ENCODE results near the gene MAFB.

Gene MAFB

DNA sequence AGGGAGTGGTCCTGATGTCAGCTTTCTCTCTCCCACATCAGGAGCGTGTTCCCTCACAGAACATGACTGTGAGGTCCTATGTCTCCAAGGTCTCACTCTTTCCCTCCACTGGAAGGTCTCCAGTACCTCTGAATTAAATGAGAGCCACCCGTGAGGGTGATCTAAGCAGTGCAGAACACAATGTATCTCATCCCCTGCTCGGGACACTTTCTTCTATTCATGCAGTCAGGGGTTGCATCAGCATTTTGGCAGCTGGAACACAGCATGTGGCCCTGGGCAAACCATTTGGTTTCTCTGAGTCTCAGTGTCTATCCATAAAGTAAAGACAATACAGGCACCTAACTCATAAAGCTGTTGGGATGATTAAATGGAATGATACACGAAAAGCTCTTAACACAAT, 34.2 kb downstream of the MAFB start:
- no peak for DNase-seq (ENCODE audit: low read depth)
- TF ChIP-seq, protein P1, sequence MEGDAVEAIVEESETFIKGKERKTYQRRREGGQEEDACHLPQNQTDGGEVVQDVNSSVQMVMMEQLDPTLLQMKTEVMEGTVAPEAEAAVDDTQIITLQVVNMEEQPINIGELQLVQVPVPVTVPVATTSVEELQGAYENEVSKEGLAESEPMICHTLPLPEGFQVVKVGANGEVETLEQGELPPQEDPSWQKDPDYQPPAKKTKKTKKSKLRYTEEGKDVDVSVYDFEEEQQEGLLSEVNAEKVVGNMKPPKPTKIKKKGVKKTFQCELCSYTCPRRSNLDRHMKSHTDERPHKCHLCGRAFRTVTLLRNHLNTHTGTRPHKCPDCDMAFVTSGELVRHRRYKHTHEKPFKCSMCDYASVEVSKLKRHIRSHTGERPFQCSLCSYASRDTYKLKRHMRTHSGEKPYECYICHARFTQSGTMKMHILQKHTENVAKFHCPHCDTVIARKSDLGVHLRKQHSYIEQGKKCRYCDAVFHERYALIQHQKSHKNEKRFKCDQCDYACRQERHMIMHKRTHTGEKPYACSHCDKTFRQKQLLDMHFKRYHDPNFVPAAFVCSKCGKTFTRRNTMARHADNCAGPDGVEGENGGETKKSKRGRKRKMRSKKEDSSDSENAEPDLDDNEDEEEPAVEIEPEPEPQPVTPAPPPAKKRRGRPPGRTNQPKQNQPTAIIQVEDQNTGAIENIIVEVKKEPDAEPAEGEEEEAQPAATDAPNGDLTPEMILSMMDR (IDR thresholded peaks at IDR 0.05; ENCODE audit: insufficient read depth, low read depth, low read length, missing control alignments), result no peak
- H3K4me3 ChIP-seq (ENCODE audit: low read depth, low read length), result no peak overlapping the region

DNA sequence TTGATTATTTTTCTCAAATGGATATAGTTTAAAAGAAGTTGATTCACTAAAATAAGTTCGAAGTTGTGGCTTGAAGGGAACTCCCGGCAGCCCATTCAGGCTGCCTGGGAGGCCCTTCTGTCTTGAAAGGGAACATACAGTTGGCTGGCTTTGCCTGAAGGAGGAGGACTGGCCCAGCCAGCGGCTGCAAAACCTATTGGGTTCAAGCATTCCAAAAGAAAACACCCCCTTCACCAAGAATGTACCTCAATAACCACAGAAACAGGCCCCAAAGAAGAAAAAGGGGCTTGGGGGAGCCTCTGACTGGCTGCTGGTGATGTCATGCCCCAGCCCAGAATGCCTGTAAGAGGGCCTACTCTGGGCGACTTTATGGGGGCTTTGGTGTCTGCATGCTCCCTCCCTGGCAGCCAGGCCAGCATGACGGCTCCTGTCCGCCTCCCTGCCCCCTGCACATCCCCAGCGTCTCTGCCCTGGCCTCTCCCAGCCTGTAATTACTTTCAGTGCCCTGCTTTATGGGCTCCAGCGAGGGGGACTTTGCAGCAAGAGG, 36.5 kb downstream of the MAFB start:
- TF ChIP-seq, protein P1 (IDR thresholded peaks at IDR 0.05; ENCODE audit: insufficient read depth, low read depth, low read length, missing control alignments), result no peak
- DNase-seq (ENCODE audit: low read depth), result no peak
- no peak overlapping the region for H3K4me3 ChIP-seq (ENCODE audit: low read depth, low read length)

DNA sequence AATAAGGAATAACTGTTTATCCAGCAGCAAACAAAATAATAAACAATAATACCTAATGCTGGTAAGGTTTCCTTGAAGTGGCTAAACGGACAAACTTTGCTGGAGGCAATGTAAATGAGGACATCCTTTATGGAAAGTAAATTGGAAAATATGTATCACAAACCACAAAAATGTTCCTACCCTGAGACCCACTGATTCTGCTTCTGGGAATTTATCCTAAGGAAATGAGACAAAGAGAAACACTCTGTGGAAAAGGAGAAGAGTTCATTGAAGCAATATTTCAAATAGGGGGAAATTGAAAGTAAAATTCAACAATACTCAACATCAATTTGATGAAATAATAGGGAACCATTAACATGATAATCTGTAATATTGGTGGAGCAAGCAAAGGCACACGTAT, 37.9 kb downstream of the MAFB start:
- no peak overlapping the region for H3K4me3 ChIP-seq (ENCODE audit: low read depth, low read length)
- TF ChIP-seq, protein P1 (IDR thresholded peaks at IDR 0.05; ENCODE audit: insufficient read depth, low read depth, low read length, missing control alignments), result no peak
- no peak for DNase-seq (ENCODE audit: low read depth)

DNA sequence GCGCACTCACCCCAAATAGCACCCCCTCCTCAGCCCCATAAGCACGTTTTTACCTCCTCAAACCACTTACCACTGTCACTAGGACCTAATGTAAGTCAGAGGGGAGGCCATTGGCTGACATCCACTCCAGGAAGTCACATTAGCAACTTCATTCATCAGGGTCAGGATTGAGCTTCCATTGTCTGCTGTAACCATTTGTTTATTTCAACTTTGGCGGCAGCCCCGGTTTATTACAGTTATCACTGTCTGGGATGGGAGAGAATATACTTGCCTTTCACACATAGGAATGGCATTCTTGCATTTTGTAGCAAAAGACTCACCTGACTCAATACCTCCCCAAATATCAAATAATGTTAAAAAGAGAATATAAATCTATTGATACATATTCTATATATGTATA, 38.3 kb downstream of the MAFB start:
- TF ChIP-seq, protein P1 (IDR thresholded peaks at IDR 0.05; ENCODE audit: insufficient read depth, low read depth, low read length, missing control alignments), result no peak
- no peak for DNase-seq (ENCODE audit: low read depth)
- no peak overlapping the region for H3K4me3 ChIP-seq (ENCODE audit: low read depth, low read length)

DNA sequence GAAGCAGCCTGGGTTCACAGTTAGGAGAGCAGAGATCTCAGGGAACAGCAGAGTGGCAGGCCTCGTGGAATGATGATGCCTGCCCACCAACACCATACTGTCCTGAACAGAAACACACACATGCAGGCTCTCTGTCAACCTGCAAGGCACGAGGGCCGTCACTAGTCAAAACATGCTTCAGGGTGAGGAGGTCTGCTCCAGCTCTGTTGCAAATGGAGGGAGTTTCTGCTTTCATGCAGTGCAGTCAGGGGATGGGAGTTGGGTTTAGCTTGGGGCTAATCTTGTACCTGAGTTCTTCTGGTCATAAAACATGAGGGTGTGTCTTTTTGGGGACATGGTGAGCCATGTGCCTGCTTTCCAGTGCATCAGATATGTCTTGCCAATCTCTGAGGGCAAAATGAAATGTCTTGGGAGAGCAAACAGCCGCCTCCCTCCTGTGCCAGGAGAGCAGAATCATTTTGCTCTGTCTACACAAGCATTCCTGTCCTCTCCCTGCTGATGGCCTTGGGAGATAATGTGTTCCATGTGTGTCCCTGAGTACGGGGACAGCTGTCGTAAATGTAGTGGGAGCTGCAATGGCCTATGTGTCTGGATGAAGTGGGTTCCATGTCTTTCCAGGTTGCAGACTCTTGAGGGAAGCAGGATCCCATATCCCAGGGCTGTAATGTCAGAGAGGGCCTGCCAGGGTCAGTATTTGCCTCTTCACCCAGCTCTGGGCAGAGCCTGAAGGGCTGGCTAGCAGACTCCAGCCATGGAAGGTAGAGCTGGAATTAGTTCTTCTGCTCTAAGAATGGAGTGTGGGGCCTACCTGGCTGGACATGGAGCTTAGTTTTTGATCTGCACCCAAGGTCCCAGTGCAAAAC, 40.6 kb downstream of the MAFB start:
- DNase-seq (ENCODE audit: low read depth), result no peak
- no peak overlapping the region for H3K4me3 ChIP-seq (ENCODE audit: low read depth, low read length)
- TF ChIP-seq, protein P1 (IDR thresholded peaks at IDR 0.05; ENCODE audit: insufficient read depth, low read depth, low read length, missing control alignments), result no peak

DNA sequence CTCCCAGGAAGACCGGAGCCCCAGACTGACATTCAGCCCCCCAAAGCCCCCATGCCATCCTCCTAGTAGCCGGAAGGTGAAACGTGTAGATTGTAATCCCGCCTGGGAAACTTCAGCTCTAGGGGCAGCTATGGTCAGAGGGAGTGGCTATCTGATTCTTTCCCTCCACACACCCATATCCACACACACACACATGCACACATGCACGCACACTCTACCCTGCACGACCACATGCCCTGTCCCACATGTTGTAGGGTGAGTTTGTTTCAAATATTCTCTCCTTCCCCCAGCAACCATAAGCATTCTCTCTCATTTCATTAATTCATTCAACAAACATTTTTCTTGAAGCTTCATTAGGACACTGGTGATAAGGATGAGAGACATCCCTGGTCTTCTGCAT, 42.2 kb downstream of the MAFB start:
- H3K4me3 ChIP-seq (ENCODE audit: low read depth, low read length), result no peak overlapping the region
- DNase-seq (ENCODE audit: low read depth), result no peak
- TF ChIP-seq, protein P1 (IDR thresholded peaks at IDR 0.05; ENCODE audit: insufficient read depth, low read depth, low read length, missing control alignments), result no peak

Data from GM12865 (cell line).